Endothelial cell of umbilical vein (primary cell): Measurements from ENCODE around the gene CARMIL1.

Experiments
- POLR2A ChIP-seq: IDR thresholded peaks from 2 replicates; pipeline ENCODE4 v1.6.1; 2012; ENCODE audit warnings: low read depth, mild to moderate bottlenecking, control low read depth, low read length
- POLR2AphosphoS5 ChIP-seq: IDR thresholded peaks from 2 replicates; pipeline ENCODE4 v1.6.1; 2012; ENCODE audit warnings: low read depth, mild to moderate bottlenecking, control low read depth, low read length, moderate library complexity; ENCODE audit not compliant: insufficient read depth
- TF ChIP-seq, protein P1 (sequence below), 2 donors: IDR thresholded peaks; 1 replicate in 1 of 2; 2 replicates in 1 of 2; pipeline ENCODE4 v1.5.1; 2011; ENCODE audit warnings: low read length in 2 of 2, mild to moderate bottlenecking in 2 of 2, moderate library complexity in 2 of 2, control low read depth in 1 of 2, inconsistent platforms in 1 of 2, low read depth in 1 of 2; ENCODE audit not compliant: insufficient read depth in 1 of 2; ENCODE audit errors: extremely low read depth in 1 of 2

DNA sequence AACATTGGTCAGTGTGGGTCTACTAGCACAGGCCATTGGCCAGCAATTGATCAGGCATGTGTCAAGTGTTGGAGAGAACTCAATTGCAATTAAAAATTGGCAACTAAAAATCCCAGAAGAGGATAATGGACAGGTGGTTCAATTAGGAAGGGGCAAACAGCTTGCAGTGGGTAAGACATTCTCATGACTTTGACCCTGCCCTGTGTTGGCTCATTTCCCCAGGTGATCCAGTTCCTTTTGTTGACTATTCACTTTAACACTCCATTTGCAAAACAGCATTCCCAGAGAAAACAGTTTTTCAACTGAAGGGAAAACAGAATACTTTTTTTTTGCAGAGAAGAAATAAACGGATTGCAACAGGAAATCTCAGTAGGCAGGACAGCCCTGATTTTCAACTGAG is 343.9 kb downstream of the CARMIL1 start:
- TF ChIP-seq POLR2A (no peak), POLR2AphosphoS5 (no peak)
- TF ChIP-seq, protein P1, sequence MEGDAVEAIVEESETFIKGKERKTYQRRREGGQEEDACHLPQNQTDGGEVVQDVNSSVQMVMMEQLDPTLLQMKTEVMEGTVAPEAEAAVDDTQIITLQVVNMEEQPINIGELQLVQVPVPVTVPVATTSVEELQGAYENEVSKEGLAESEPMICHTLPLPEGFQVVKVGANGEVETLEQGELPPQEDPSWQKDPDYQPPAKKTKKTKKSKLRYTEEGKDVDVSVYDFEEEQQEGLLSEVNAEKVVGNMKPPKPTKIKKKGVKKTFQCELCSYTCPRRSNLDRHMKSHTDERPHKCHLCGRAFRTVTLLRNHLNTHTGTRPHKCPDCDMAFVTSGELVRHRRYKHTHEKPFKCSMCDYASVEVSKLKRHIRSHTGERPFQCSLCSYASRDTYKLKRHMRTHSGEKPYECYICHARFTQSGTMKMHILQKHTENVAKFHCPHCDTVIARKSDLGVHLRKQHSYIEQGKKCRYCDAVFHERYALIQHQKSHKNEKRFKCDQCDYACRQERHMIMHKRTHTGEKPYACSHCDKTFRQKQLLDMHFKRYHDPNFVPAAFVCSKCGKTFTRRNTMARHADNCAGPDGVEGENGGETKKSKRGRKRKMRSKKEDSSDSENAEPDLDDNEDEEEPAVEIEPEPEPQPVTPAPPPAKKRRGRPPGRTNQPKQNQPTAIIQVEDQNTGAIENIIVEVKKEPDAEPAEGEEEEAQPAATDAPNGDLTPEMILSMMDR (IDR thresholded peaks at IDR 0.05; ENCODE audit: extremely low read depth in 1 of 2, insufficient read depth in 1 of 2, low read depth in 1 of 2, low read length in 2 of 2), result no peak
